ENCODE measurements around the gene SLX4IP.

The SLX4IP gene

DNA sequence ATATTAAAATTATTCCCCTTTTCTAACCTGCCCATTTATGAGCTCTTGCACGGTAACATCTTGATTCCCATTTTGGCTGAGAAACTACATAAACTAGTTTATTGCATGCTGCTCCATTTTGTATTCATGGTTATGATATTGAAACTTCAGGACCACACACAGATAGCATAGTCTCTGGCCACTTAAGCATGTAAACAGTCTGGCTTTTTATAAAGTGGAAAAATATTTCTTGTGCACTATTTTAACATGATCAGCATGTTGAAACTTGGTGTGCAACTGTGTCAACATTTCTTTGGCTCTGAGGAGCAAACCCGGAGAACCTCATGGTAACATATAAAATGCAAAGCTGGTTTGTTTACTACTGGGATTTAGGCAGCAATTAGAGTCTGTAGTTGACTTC, 70.7 kb downstream of the SLX4IP start:
- TF ChIP-seq CEBPB (IDR thresholded peaks at IDR 0.05), result no peak
- TF ChIP-seq RAD21 (IDR thresholded peaks at IDR 0.05; ENCODE audit: low read depth), result no peak
- no peak for TF ChIP-seq TAF1 (IDR thresholded peaks at IDR 0.05; ENCODE audit: low read depth)
- no peak for TF ChIP-seq YY1 (IDR thresholded peaks at IDR 0.05; ENCODE audit: low read depth)
- TF ChIP-seq USF1 (IDR thresholded peaks at IDR 0.05), result no peak
- TF ChIP-seq CREB1 (IDR thresholded peaks at IDR 0.05; ENCODE audit: low read depth), result no peak
- TF ChIP-seq, protein P1, sequence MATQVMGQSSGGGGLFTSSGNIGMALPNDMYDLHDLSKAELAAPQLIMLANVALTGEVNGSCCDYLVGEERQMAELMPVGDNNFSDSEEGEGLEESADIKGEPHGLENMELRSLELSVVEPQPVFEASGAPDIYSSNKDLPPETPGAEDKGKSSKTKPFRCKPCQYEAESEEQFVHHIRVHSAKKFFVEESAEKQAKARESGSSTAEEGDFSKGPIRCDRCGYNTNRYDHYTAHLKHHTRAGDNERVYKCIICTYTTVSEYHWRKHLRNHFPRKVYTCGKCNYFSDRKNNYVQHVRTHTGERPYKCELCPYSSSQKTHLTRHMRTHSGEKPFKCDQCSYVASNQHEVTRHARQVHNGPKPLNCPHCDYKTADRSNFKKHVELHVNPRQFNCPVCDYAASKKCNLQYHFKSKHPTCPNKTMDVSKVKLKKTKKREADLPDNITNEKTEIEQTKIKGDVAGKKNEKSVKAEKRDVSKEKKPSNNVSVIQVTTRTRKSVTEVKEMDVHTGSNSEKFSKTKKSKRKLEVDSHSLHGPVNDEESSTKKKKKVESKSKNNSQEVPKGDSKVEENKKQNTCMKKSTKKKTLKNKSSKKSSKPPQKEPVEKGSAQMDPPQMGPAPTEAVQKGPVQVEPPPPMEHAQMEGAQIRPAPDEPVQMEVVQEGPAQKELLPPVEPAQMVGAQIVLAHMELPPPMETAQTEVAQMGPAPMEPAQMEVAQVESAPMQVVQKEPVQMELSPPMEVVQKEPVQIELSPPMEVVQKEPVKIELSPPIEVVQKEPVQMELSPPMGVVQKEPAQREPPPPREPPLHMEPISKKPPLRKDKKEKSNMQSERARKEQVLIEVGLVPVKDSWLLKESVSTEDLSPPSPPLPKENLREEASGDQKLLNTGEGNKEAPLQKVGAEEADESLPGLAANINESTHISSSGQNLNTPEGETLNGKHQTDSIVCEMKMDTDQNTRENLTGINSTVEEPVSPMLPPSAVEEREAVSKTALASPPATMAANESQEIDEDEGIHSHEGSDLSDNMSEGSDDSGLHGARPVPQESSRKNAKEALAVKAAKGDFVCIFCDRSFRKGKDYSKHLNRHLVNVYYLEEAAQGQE (IDR thresholded peaks at IDR 0.05; ENCODE audit: low read depth), result no peak
- TF ChIP-seq ZBTB7A (IDR thresholded peaks at IDR 0.05; ENCODE audit: low read depth), result no peak
- TF ChIP-seq, protein P2, sequence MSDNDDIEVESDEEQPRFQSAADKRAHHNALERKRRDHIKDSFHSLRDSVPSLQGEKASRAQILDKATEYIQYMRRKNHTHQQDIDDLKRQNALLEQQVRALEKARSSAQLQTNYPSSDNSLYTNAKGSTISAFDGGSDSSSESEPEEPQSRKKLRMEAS (IDR thresholded peaks at IDR 0.05), result no peak
- no peak for TF ChIP-seq FOXM1 (IDR thresholded peaks at IDR 0.05; ENCODE audit: borderline replicate concordance, low read depth)
- TF ChIP-seq EGR1 (IDR thresholded peaks at IDR 0.05), result no peak

GRCh38 chr20:10507052-10507451, 71.9 kb downstream of the SLX4IP start:
- TF ChIP-seq USF1 (IDR thresholded peaks at IDR 0.05) (no peak), EP300 (IDR thresholded peaks at IDR 0.05; ENCODE audit: borderline replicate concordance) (no peak), RAD21 (IDR thresholded peaks at IDR 0.05; ENCODE audit: low read depth) (no peak), NFIC (IDR thresholded peaks at IDR 0.05) (no peak), YY1 (IDR thresholded peaks at IDR 0.05; ENCODE audit: low read depth) (no peak), CEBPB (IDR thresholded peaks at IDR 0.05) (no peak)

DNA sequence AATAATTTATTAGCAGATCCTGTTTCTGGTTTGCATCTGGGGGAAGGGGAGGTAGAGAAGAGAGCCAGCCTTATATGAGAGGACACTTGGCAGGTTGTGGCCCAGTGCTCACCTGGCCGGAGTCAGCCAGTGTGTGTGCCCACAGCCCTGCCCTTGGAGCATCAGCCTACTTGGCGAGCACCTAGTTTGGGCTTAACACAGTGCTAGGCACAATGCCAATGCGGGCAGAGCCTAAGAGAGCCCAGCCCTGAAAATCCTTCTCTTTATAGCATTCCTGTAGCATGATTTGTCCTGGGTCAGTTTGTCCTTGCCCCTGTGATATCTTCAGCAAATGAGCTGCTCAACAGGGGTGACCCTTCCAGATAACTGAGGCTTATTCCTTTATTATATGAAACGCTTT, 73.0 kb downstream of the SLX4IP start:
- TF ChIP-seq TCF12 (IDR thresholded peaks at IDR 0.05; ENCODE audit: low read depth) (no peak), NFIC (IDR thresholded peaks at IDR 0.05) (peak; percentile 48)

DNA sequence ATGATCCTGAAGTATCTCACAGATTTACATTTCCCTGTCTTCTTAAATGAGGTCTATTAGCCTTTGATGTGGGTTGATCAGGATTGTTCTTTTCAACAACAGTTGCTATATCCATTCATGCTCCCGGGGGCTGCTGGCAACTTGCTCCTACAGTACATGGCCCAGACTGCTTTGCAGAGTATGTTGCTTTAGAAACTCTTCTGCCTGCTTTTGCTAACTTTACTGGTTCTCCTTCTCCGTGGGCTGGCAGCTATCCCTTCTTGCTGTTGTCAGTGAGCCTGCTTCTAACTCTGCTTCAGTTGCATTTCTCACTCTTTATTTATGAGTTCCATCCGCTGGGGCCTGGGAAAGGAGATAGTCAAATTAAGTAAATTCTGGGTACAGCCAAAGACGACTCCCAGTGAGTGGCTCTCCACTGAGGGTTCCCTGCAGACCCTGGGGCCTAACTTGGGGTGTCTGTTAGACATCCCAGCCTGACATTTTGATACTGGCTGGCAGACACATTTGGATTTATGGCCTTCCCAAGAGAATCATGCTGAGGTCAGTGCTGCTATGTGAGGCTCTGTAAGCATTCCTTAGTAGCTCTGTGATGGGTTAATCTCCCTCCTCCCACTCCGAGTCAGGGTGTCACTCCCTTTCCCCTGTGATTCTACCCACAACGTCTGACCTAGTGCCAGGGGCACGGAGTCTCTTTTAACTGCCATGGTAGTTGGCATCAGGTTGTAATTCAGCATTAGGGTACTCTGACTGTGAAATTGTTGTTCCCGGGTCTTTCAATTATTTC, 73.6 kb downstream of the SLX4IP start:
- no peak for TF ChIP-seq TAF1 (IDR thresholded peaks at IDR 0.05; ENCODE audit: low read depth)
- TF ChIP-seq USF1 (IDR thresholded peaks at IDR 0.05), result no peak
- TF ChIP-seq RAD21 (IDR thresholded peaks at IDR 0.05; ENCODE audit: low read depth), result no peak
- TF ChIP-seq TEAD4 (IDR thresholded peaks at IDR 0.05), result no peak
- TF ChIP-seq TCF12 (IDR thresholded peaks at IDR 0.05; ENCODE audit: low read depth), result no peak
- TF ChIP-seq FOXM1 (IDR thresholded peaks at IDR 0.05; ENCODE audit: borderline replicate concordance, low read depth), result no peak
- TF ChIP-seq, protein P2 (IDR thresholded peaks at IDR 0.05), result no peak
- no peak for TF ChIP-seq EGR1 (IDR thresholded peaks at IDR 0.05)
- no peak for TF ChIP-seq NFIC (IDR thresholded peaks at IDR 0.05)
- no peak for TF ChIP-seq ZBTB7A (IDR thresholded peaks at IDR 0.05; ENCODE audit: low read depth)
- TF ChIP-seq CREB1 (IDR thresholded peaks at IDR 0.05; ENCODE audit: low read depth), result no peak
- TF ChIP-seq, protein P1 (IDR thresholded peaks at IDR 0.05; ENCODE audit: low read depth), result no peak
- no peak for TF ChIP-seq EP300 (IDR thresholded peaks at IDR 0.05; ENCODE audit: borderline replicate concordance)
- TF ChIP-seq YY1 (IDR thresholded peaks at IDR 0.05; ENCODE audit: low read depth), result no peak
- TF ChIP-seq CEBPB (IDR thresholded peaks at IDR 0.05), result no peak

- TF ChIP-seq RAD21 (IDR thresholded peaks at IDR 0.05; ENCODE audit: low read depth) (no peak), USF1 (IDR thresholded peaks at IDR 0.05) (no peak), CEBPB (IDR thresholded peaks at IDR 0.05) (no peak), FOXM1 (IDR thresholded peaks at IDR 0.05; ENCODE audit: borderline replicate concordance, low read depth) (no peak), ZBTB7A (IDR thresholded peaks at IDR 0.05; ENCODE audit: low read depth) (no peak), YY1 (IDR thresholded peaks at IDR 0.05; ENCODE audit: low read depth) (no peak)
- TF ChIP-seq, protein P2 (IDR thresholded peaks at IDR 0.05), result no peak
Observed at GRCh38 chr20:10509376-10509775, 74.3 kb downstream of the SLX4IP start.
